ENCODE results near the gene CAPS2.

- TF ChIP-seq POLR2A (IDR thresholded peaks at IDR 0.05) (no peak), EP300 (IDR thresholded peaks at IDR 0.05) (no peak)
Measured at GRCh38 chr12:75227132-75227531, 103.0 kb downstream of the CAPS2 start.

Measured in suprapubic skin (tissue), 2 donors.